HPDE6-E6E7 (cell line): ENCODE results near the gene SAAL1.

Experiments used
- DNase-seq: peaks from one replicate; pipeline ENCODE4 v3.0.0; 2011; ENCODE audit warnings: missing footprints; ENCODE audit errors: extremely low spot score

Gene SAAL1

DNA sequence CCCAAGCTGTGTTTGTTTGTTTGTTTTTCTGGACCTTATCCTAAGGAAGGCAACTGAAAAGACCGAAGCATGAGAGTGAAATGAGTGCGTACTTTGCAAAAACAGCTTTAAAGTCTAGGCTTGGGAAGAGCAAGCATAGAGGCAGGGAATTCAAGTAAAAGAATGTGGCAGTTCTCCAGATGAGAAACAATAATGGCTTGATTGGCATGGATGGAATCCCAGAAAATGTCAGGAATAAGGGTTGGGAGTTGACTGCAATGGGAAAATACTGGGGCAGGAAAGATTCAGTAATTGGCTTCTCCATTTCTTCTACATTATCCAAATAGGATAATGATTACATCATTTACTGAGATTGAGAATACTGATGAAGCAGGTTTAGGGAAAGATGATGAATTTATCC lies 17.5 kb downstream of the SAAL1 start:
- no peak for DNase-seq

DNA sequence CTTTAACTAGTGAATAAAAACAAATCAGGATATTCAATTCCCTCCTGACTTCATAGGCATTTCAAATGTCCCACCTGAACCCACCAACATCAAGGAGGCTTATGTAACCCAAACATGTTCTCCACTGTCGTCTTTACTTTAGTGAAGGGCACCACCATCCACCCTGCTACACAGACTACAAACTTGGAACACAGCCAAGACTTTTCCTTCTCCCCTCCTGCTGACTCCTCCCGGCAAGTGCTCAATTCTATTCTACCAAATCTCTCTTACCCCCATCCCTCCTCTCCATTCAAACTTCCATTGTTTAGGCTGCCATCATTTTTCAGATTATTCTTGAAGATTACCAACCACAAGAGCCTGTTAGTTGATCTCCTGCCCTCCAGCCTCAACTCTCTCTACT lies 24.3 kb downstream of the SAAL1 start:
- DNase-seq, result no peak

DNA sequence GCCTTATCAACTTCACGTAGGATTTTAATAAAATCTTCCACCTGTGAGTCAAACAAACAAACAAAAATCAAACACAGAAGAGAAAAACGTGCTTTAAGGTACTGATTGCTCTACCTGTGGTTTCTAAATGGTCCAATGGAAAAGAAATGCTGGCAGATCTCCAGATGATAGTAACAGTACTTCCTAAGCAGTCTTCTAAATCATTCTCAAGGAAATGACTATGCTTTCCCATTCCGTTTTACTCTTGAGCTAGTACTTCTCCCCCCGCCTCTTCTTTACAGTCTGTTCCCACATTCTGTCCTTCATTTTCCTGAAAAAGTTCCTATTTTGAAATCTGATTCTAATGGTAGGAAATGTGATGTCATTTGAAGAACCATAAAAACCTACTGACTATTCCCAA lies 25.4 kb downstream of the SAAL1 start:
- no peak for DNase-seq

DNA sequence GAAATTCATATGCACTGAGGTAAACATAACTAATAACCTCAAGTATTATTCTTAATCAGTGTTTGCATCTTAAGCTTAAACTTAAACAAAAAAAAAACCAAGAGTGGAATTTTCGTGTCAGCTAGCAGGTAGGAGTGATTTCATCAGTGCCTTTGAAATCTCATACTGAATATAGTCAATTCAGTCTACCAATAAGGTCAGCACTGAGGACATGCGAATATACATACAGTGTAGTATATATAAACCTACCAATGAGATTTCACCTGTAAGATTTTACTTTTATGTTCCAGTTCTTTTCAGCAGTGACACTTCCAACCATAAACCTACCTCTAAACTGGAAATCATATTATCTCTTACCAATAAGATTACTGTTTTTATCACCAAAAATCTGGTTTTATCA lies 27.0 kb downstream of the SAAL1 start:
- no peak for DNase-seq

DNA sequence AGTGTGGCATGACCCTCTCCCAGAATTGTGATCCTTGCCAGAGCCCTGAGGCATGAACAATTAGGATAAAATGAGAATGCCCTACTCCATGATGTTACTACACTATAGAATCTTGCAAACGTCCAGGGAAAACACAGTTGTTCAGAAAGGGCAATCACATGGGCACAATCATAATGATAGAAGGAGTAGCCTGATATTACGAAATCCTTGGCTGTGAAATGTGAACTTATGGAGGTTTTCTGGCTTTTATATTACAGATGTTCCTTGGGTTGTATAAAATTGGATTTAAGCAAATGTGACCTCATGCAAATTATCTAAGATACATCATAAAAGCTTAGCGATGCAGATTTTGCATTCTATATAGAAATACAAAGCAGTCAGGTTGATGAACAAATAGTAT lies 30.4 kb downstream of the SAAL1 start:
- no peak for DNase-seq

DNA sequence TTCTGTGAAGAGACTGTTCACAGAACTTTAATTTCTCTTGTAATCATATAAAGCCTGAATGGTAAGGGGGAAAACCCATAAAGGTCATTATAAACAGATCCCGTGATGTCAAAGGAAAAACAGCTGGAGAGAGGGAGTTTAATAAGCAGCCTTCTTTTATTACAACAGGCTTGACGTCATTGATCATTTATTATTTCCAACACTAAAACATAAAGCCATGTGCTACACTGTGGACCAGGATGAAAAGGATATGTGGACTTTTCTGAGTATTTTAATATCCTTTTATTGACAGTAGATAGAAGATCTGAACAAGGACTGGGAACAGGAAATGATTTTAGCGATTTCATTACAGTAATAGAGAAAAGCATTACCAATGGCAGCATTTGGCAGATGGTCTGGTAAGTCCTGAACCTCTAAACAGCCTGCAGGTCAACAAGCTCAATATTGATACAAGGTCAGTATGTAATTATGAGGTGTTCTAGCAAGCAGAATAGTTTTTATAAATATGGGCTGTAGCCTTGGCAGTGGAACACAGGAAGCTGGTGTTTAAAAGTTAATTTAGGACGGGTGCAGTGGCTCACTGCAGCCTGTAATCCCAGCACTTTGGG lies 34.7 kb downstream of the SAAL1 start:
- no peak for DNase-seq

DNA sequence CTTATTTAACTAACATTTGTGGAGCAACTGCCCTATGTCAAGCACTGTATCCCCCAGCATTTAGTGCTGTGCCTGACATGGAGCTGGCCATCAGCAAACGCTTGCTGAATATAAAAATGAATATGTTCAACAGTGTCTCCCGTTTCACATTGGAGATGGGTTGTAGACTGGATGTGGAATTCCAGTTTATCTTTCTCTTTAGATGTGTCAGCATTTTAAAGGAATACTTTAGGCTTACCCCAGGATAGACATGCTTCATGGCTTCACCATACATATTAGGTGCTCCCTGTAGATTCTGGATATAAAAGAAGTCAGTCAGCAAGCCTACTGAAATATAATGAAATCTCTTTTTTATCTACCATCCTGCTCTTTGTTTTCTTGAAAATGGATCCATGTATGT lies 38.5 kb downstream of the SAAL1 start:
- no peak for DNase-seq

DNA sequence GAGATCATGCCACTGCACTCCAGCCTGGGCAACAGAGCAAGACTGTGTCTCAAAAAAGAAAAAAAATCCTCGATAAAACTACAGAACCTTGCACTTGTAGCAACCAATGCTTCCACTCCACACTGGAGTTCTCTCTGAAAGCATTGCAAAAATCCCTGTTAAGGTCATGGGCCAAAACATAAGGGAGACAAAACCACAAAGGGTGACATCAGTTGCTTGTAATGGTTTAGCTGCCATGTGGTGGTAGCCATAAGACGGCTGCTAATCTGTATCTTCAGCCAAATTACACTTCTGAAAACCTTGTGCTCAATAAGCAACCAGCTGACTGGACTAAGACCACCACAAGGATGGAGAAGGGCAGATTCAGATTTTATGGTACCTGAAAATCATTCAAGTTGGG lies 39.3 kb downstream of the SAAL1 start:
- no peak for DNase-seq

DNA sequence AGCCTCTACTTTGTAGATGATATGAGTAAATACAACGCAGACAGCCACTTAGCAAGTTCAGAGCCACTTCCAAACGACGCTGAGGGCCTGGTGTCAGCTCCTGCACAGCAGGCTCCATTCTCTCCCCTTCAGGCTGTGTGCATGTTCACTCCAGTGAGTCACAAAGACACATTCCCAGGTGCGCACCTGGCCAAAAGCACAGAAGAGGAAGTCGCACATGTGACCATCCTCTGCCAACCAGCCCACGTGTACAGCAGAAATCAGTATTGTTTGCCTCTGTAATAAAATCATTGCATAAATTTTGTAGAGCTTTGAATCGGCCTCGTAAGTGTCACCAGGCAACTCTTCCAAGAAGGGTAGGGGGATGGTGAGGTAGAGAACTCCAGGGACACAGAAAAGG lies 40.3 kb downstream of the SAAL1 start:
- DNase-seq, result no peak

DNA sequence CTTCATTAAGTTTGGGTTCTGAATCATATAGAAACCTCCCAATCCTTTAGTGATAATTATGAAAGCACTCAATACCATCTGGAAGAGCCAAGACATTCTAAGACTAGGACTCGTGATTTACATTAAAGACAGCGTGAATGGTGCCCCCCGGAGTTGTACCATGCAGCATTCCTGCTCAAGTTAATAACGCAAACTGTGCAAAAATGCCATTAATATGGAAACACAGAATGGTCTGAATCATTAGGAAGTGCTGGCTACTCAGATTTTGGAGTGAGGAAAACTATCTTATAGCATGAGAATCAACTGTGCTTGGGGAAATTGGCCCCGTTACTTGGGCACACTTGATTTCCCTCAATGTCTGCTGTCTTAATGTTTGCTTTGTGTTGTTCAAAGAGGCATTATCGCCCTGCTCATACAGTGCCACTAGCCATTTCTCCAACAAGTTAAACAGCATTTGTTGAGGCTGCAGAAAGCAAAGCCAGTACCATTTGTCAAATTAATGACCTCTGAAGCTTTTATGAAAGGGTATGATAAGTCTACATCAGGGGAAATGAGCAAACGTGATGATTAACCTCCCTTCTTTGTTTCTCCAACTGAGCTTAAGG lies 41.3 kb downstream of the SAAL1 start:
- DNase-seq, result no peak

DNA sequence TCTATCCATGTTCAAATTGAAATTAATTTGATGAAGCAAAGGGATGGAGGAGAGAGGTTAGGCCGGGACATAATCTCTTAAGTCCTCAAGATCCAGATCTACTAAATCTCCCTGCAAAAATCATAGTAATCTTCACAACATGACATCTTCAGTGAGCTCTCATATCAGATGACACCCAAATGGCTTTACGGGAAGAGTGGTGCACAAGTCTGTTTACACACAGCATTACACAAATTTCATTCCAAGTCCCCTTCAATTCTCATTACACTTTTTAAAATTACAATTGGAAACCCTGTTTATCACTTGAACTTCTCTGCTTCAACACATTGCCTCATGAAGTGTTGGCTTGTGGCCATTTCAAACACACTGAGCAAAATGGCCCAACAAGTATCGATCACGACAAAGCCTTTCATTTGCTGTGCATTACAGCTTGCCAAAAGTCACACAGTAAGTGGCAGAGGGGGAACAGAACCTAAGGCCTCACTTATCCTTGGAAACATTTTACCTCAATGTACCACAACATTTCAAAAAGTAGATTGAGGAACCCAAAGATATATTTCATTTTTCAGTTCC lies 41.9 kb downstream of the SAAL1 start:
- no peak for DNase-seq

DNA sequence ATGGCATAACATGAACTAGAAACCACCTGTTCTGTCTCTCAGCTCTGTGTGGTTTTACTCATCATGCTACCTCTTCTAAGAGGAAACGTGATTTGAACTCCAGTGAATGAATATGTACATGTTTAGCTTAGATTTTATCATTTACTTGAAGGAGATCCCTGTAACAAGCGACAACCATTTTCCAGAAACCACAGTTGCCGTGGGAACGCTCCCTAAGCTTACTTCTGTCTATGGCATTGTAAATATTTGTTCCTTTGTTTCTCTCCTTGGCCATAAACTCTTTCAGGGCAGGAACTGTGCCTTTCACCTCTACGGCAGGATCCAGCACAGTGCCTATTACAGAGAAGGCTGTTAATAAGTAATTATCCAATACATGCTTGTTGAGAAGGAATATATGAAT lies 42.8 kb downstream of the SAAL1 start:
- no peak for DNase-seq

DNA sequence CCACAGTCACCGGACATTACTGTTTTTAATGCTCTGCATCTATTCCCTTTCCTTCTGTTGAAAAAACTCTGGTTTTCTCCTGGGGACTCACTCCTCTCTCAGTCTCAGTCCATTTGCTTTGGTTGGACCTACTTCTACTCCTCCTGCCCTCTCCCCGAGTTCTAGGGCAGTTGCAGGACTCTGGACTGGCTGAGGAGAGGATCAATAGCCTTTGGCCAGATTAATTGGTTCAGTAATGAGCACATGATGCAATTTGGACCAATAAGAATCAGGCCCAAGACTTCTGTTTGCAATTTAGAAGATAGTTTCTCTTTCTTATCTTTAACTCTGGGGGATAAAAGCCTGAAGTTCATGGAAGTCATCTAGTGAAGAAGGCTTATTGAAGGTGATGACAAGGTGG lies 44.5 kb downstream of the SAAL1 start:
- no peak for DNase-seq

DNA sequence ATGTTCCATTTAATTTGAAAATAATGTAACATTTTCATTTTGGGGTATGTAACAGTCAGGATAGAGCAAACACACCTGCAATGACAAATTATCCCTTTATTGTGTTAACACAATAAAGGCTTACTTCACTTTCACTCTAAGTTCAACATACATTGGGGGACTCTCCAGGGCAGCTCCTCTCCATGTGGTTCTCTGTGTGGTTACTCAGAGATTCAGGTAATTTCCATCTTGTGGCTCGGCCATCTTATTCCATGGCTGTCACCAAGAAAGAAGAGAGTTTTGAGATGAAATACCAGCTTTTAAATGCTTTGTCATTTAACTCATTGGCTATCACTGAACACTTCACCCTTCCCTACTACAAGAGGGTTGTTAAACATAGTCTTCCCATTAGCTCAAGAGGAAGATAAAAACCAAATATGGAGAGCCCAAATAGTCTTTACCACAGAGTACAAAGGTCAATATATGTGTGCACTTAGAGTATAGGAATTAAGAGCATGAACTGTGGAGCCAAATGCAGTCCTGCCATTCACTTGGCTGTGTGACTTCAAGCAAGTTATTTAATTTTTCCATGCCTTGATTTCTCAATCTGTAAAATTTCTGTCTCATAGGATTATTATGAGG lies 49.2 kb downstream of the SAAL1 start:
- no peak for DNase-seq

DNA sequence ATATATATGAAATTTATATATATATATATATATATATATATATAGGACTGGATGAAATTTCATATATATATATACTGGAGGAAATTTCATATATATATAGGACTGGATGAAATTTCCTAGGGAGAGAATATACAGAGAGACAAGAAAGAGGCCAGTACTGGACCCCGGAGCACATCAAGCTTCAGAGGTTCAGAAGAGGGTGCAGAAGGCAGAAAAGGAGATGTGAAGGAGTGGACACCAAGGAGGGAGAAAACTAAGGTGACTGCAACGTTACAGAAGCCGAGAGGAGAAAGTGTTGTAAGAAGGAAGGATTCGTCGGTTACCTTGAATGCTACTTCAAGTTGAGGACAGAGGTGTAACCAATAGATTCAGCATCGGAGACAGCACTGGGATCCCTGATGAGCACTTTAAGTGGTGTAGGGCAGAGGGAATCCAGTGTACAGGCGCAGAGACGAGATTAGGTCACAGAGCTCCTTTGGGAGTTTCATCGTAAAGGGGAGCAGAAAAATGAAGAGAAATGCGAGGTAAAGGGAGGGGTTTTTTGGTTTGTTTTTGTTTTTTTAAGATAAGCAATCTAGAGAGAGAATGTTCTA lies 51.3 kb downstream of the SAAL1 start:
- no peak for DNase-seq

DNA sequence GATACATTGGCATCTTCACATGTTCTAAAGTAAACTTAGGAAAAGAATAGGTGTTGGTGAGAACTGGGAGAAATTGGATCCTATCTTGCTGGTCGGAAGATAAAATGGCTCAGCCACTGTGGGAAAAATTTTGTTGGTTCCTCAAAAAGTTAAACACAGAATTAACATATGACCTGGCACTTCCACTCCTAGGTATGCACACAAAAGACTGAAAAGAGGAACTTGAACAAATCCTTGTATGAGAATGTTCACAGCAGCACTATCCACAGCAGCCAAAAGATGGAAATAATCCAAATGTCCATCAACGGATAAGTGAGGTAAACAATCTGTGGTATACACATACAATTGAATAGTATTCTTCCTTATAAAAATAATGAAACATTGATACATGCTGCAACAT lies 55.0 kb downstream of the SAAL1 start:
- no peak for DNase-seq

DNA sequence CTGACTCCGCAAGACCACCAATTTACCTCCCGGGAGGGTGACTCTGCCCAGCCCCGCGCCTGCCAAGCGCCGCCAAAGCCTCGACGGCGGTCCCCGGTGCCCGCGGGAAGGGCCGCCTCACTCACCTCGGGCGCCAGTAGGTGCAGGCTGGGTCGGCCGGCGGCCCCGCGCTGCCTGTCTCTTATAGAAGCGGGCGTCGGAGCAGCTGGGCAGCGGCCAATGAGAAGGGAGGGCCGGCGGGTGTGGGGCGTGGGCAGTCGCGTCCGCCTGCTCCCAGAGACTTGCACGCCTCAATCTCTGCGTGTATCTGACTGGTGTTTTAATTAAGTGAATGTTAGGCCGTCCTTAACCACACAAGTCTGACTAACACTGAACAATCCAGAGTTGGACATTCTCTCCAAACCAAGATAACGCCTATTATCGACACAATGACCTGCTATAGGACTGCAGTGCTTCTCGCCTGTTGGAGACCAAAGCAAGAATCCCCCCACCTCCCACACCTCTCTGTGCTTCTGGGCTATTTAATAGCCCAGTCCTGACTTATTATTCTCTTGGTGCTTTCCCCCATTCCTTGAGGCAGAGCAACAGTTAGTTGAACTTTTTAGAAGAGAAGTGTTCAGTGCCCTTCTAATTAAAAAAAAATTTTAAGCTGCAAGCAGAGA lies 59.6 kb downstream of the SAAL1 start, which contains the start of gene TPH1:
TSS of gene TPH1 (minus strand) at position 154 of the 662 bp plus-strand sequence. CDS start 5,507 bp downstream, outside the sequence.
- peak; percentile 6 for DNase-seq

DNA sequence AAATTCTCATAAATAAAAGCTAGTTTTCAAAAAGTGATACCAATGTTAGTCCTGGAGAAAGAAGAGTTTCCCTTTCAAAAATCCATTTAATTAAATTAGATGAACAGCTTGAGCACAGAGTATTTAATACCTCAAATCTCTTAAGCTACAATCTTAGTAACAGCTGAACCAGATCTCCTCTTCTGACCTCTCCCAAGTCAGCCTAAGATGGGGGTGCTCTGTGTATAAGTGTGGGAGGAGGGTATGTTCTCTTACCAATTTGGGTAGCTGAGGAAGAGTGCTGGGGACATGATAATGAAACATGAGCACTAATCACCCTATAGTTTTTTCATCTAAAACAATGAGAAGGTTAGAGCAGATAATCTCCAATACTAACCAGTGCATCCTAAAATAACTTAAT lies 69.4 kb downstream of the SAAL1 start:
- DNase-seq, result no peak
